A673 (cell line): ENCODE measurements around the gene MAGEA6.

ENCODE experiments used
- CTCF ChIP-seq: fragments of 300-800, 200-600 bp; sonication (generic); conservative IDR thresholded peaks from 2 replicates; pipeline ENCODE4 v1.5.1; 2017; ENCODE audit warnings: low read depth, mild to moderate bottlenecking, antibody characterized with exemption, low read length, moderate library complexity, mixed read lengths
- EZH2 ChIP-seq: fragments of 200-600 bp; sonication (generic); IDR thresholded peaks from 2 replicates; pipeline ENCODE4 v1.6.1; 2017; ENCODE audit warnings: borderline replicate concordance, low read depth, mild to moderate bottlenecking, mixed read lengths, antibody characterized with exemption, low read length; ENCODE audit not compliant: poor library complexity, severe bottlenecking

GRCh38 chrX:152814048-152814447 is 44.6 kb upstream of the MAGEA6 start:
- TF ChIP-seq CTCF (no peak), EZH2 (no peak)
